Glutamatergic neuron (in vitro differentiated cells): ENCODE data around the gene ATP9B. TPM values are rescaled to one million over a fixed set of nuclear protein-coding genes. Genes with fewer than 3 reads are reported as not detected.

Experiments
- DNase-seq: peaks from one replicate; pipeline ENCODE4 v3.0.0; 2022
- H3K27ac Mint-ChIP-seq: one replicate; pipeline ENCODE4 v1.8.0; 2020; ENCODE audit warnings: mild to moderate bottlenecking, mixed read lengths, inconsistent platforms; ENCODE audit not compliant: unreplicated experiment
- H3K27me3 Mint-ChIP-seq: one replicate; pipeline ENCODE4 v1.8.0; 2020; ENCODE audit warnings: mild to moderate bottlenecking, moderate library complexity, mixed read lengths, inconsistent platforms; ENCODE audit not compliant: unreplicated experiment
- H3K36me3 Mint-ChIP-seq: one replicate; pipeline ENCODE4 v1.8.0; 2020; ENCODE audit warnings: mild to moderate bottlenecking, mixed read lengths, inconsistent platforms; ENCODE audit not compliant: unreplicated experiment
- H3K4me1 Mint-ChIP-seq: one replicate; pipeline ENCODE4 v1.8.0; 2020; ENCODE audit warnings: mild to moderate bottlenecking, low read depth, mixed read lengths, inconsistent platforms; ENCODE audit not compliant: unreplicated experiment
- H3K4me3 Mint-ChIP-seq: one replicate; pipeline ENCODE4 v1.8.0; 2020; ENCODE audit warnings: mild to moderate bottlenecking, mixed read lengths, inconsistent platforms; ENCODE audit not compliant: unreplicated experiment
- H3K9me3 Mint-ChIP-seq: one replicate; pipeline ENCODE4 v1.8.0; 2020; ENCODE audit warnings: mild to moderate bottlenecking, moderate library complexity, mixed read lengths, inconsistent platforms; ENCODE audit not compliant: unreplicated experiment
- total RNA-seq: library from RNA; stranded (reverse); fragmentation: NEBNext Ultra II Directional; extraction: Animal tissue kit (Norgen Biotek cat#: 25700); gene quantifications from one replicate; pipeline ENCODE4 v1.2.1, GENCODE V29; 2021; ENCODE audit not compliant: unreplicated experiment
- TF ChIP-seq, protein P1 (sequence below): fragments of 200-600 bp; sonication (generic); IDR thresholded peaks from one replicate; pipeline ENCODE4 v1.5.0; 2021; ENCODE audit not compliant: partially characterized antibody, unreplicated experiment

The ATP9B gene
- total RNA-seq, 1 donor from 2014 or later = 62.6 TPM

- H3K27ac Mint-ChIP-seq = no peak overlapping the region
- H3K27me3 Mint-ChIP-seq = peaks cover 7% of the 10 kb centered on the region
- DNase-seq = no peak
- no peak overlapping the region for H3K4me3 Mint-ChIP-seq
- TF ChIP-seq, protein P1, sequence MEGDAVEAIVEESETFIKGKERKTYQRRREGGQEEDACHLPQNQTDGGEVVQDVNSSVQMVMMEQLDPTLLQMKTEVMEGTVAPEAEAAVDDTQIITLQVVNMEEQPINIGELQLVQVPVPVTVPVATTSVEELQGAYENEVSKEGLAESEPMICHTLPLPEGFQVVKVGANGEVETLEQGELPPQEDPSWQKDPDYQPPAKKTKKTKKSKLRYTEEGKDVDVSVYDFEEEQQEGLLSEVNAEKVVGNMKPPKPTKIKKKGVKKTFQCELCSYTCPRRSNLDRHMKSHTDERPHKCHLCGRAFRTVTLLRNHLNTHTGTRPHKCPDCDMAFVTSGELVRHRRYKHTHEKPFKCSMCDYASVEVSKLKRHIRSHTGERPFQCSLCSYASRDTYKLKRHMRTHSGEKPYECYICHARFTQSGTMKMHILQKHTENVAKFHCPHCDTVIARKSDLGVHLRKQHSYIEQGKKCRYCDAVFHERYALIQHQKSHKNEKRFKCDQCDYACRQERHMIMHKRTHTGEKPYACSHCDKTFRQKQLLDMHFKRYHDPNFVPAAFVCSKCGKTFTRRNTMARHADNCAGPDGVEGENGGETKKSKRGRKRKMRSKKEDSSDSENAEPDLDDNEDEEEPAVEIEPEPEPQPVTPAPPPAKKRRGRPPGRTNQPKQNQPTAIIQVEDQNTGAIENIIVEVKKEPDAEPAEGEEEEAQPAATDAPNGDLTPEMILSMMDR = no peak
- peaks cover 8% of the 10 kb centered on the region for H3K9me3 Mint-ChIP-seq
- H3K36me3 Mint-ChIP-seq = peaks cover 26% of the 10 kb centered on the region
- H3K4me1 Mint-ChIP-seq = peaks cover 2% of the 10 kb centered on the region
These were observed 298.3 kb downstream of the ATP9B start for GRCh38 chr18:79367480-79367879.

DNA sequence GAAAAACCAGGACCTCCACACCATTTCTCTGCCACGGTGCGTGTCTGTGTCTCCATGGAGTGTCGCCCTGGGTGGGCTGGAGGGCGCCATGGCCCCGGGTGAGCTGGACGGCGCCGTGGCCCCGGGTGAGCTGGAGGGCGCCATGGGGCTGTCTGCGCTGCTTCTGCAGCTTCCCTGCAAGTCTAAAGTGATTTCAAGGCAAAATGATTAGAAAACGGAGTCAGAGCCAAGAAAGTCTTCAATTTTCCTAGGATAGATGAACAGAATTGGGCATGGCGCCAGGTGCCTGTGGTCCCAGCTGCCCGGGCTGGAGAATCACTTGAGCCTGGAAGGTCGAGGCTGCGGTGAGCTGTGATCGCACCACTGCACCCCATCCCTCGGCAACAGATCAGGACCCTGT lies 298.8 kb downstream of the ATP9B start:
- no peak for DNase-seq
- TF ChIP-seq, protein P1 = no peak
- Mint-ChIP-seq H3K9me3 (peaks cover 9% of the 10 kb centered on the region), H3K4me1 (peaks cover 2% of the 10 kb centered on the region), H3K36me3 (peaks cover 26% of the 10 kb centered on the region), H3K27ac (no peak overlapping the region), H3K27me3 (peaks cover 7% of the 10 kb centered on the region), H3K4me3 (no peak overlapping the region)

- Mint-ChIP-seq H3K4me3 (no peak overlapping the region), H3K36me3 (peaks cover 20% of the 10 kb centered on the region), H3K4me1 (peaks cover 2% of the 10 kb centered on the region), H3K27me3 (peaks cover 3% of the 10 kb centered on the region), H3K9me3 (peaks cover 4% of the 10 kb centered on the region), H3K27ac (no peak overlapping the region)
- DNase-seq = no peak
- TF ChIP-seq, protein P1 = no peak
These were observed 299.5 kb downstream of the ATP9B start for GRCh38 chr18:79368681-79369080.

DNA sequence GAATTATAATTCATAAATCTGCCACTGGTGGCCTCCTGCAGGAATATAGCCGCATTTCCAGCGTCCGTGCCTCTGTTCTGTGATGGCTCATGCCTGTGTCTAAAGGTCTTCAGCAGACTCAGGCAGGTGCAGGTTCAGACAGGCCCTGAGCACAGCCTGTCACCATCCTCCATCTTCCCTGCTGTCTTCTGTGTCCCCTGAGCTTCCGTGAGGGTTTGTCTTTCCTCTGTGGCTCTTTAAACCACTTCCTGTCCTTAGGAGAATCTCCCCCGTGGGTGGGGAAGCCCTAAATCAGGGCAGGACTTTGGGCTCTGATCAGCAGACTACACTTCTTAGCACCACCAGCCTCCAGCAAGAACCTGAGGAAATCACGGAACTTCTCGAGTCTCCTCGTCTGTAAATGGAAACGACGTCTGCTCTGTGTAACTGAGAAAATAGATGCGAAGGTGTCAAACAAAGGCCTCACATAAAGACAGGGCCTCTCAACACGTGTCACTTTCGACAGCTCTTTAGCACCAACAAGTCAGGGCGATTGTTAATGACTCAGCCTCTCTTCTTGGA lies 302.4 kb downstream of the ATP9B start:
- H3K27ac Mint-ChIP-seq = no peak overlapping the region
- H3K27me3 Mint-ChIP-seq = peaks cover 3% of the 10 kb centered on the region
- peaks cover 2% of the 10 kb centered on the region for H3K4me1 Mint-ChIP-seq
- DNase-seq = no peak
- H3K36me3 Mint-ChIP-seq = peaks cover 9% of the 10 kb centered on the region
- H3K4me3 Mint-ChIP-seq = no peak overlapping the region
- peaks cover 1% of the 10 kb centered on the region for H3K9me3 Mint-ChIP-seq
- TF ChIP-seq, protein P1 = no peak

DNA sequence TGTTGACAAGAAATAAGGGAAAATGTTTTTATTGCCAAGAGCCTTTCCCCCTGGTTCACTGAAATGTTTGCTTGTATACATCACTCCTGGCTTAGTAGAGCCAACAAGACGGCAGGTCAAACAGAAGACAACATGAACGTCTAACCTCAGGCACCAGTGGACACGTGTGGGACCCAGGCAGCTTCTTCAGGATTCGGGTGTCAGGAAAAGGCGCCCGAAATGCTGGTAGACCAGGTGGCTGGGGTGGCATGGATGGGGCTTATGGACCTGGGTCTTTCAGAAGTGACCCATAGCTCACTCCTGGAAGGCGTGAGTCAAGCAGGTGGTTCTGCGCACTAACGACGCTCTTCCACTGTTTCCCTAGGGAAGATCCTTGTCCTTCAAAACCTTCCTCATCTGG lies 303.3 kb downstream of the ATP9B start:
- H3K27me3 Mint-ChIP-seq = peaks cover 3% of the 10 kb centered on the region
- no peak for DNase-seq
- H3K27ac Mint-ChIP-seq = no peak overlapping the region
- H3K36me3 Mint-ChIP-seq = peaks cover 8% of the 10 kb centered on the region
- peaks cover 1% of the 10 kb centered on the region for H3K9me3 Mint-ChIP-seq
- no peak overlapping the region for H3K4me3 Mint-ChIP-seq
- peaks cover 2% of the 10 kb centered on the region for H3K4me1 Mint-ChIP-seq
- TF ChIP-seq, protein P1 = no peak
